AG04450 (cell line): Measurements from ENCODE around the gene NDOR1. TPM values are rescaled to one million over a fixed set of nuclear protein-coding genes. Genes with fewer than 3 reads are reported as not detected.

ENCODE experiments used
- CTCF ChIA-PET: fragments of 300-600, 350-600 bp; formaldehyde crosslinking; extraction: SDS; loops from one replicate; lab custom pipeline; 2022; ENCODE audit warnings: antibody characterized with exemption, inconsistent platforms; lab: Charles Lee
- POLR2A ChIA-PET: fragments of 350-600 bp; formaldehyde crosslinking; extraction: SDS; loops from one replicate; lab custom pipeline; 2021; ENCODE audit warnings: antibody characterized with exemption, inconsistent platforms; lab: Yijun Ruan, JAX
- DNase-seq: peaks from one replicate; pipeline ENCODE4 v3.0.0-alpha.2; 2011; ENCODE audit warnings: low read depth, low spot score
- H3K27ac ChIP-seq: one replicate; pipeline ENCODE4 v1.5.1; 2012; ENCODE audit warnings: low read depth, low read length, control low read depth
- H3K27me3 ChIP-seq: one replicate; pipeline ENCODE4 v1.6.0; 2012; ENCODE audit warnings: low read length; ENCODE audit not compliant: control insufficient read depth, insufficient read depth
- H3K4me3 ChIP-seq: 2 replicates; pipeline ENCODE4 v1.5.1; 2011; ENCODE audit warnings: mild to moderate bottlenecking, low read depth, low read length, control low read depth
- H3K9me3 ChIP-seq: 2 replicates; pipeline ENCODE4 v1.5.1; 2012; ENCODE audit warnings: low read length; ENCODE audit not compliant: control insufficient read depth, insufficient read depth
- polyA plus RNA-seq: library from polyadenylated mRNA; depleted of rRNA; stranded (reverse); fragments of >200 nt; gene quantifications from 2 replicates; pipeline ENCODE4 v1.2.3, GENCODE V29; 2011
- TF ChIP-seq, protein P1 (sequence below): IDR thresholded peaks from 2 replicates; pipeline ENCODE4 v1.5.1; 2011; ENCODE audit warnings: low read depth, low read length, control low read depth, inconsistent platforms

NDOR1 gene
- polyA plus RNA-seq, 1 experiment: 2.8 TPM

DNA sequence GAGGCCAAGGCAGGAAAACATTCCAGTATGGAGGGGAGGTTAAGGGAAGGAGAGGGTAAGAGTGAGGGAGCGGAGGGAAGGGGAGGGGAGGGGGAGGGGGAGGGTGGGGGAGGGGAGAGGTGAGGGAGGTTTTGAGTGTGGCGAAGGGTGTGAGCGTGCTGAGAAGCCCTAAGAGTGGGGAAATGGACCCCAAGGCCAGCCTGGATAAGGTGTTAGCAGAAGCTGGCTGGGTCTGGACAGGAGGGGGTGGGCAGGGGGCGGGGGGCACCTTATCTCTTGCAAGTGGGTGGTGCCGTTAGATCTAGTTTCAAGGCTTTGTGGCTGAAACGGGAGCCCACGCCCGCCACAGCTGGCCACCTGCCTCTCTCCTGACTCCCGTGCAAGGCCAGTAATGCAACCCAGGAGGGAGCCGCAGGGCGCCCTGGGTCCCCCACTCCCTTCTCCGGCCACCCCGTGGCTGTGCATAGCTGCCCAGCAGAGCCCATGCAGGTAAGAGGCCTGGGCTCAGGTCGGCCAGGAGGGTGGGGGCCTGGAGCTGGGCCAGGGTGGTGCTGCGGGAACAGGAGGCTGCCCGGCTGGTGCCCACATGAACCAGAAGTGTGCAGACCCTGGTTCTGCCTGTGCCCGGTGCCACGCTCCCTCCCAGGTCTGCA lies 22.5 kb downstream of the NDOR1 start:
- no peaks in the 10 kb centered on the region for H3K27me3 ChIP-seq
- POLR2A ChIA-PET: interaction anchor here (0.8 to 1.8 kb wide), 4 partner anchors 12 to 141 kb away, joined by 3 to 7 read pairs (median 4); partner anchors contain the start of genes MAN1B1 and TUBB4B
- H3K27ac ChIP-seq: no peak overlapping the region
- TF ChIP-seq, protein P1, sequence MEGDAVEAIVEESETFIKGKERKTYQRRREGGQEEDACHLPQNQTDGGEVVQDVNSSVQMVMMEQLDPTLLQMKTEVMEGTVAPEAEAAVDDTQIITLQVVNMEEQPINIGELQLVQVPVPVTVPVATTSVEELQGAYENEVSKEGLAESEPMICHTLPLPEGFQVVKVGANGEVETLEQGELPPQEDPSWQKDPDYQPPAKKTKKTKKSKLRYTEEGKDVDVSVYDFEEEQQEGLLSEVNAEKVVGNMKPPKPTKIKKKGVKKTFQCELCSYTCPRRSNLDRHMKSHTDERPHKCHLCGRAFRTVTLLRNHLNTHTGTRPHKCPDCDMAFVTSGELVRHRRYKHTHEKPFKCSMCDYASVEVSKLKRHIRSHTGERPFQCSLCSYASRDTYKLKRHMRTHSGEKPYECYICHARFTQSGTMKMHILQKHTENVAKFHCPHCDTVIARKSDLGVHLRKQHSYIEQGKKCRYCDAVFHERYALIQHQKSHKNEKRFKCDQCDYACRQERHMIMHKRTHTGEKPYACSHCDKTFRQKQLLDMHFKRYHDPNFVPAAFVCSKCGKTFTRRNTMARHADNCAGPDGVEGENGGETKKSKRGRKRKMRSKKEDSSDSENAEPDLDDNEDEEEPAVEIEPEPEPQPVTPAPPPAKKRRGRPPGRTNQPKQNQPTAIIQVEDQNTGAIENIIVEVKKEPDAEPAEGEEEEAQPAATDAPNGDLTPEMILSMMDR: no peak
- CTCF ChIA-PET: interaction anchor here (0.7 to 2.4 kb wide), 9 partner anchors 9 to 199 kb away, joined by 3 to 14 read pairs (median 5); no protein-coding TSS in a partner anchor
- H3K9me3 ChIP-seq: no peaks in the 10 kb centered on the region; the same call in 1 of the 2 replicates
- DNase-seq: no peak
- no peak overlapping the region for H3K4me3 ChIP-seq

DNA sequence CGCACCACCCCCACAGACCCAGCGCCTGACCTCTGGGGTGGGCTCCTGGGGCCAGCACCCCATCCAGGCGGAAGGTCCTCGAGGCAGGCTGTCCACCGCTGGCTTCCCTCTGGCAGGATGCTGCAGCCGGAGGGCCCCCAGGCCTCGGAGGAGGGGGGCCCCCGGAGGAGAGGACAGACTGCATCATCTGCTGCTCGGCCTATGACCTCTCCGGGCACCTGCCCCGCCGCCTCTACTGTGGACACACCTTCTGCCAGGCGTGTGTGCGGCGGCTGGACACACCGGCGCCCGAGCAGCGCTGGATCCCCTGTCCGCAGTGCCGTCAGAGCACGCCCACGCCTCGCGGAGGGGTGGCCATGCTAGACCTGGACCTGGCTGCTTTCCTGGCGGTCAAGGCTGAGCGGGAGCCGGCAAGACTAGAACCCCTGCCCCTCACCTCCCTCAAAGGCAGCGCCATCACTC lies 23.0 kb downstream of the NDOR1 start:
- no peak for DNase-seq
- H3K27ac ChIP-seq: no peak overlapping the region
- no peaks in the 10 kb centered on the region for H3K27me3 ChIP-seq
- no peaks in the 10 kb centered on the region; the same call in 1 of the 2 replicates for H3K9me3 ChIP-seq
- TF ChIP-seq, protein P1: no peak
- no peak overlapping the region for H3K4me3 ChIP-seq
- CTCF ChIA-PET: interaction anchor here (1.2 to 2.4 kb wide), 5 partner anchors 8 to 200 kb away, joined by 3 to 14 read pairs (median 8); no protein-coding TSS in a partner anchor
- POLR2A ChIA-PET: interaction anchor here (1.8 kb wide), 1 partner anchor 12 kb away, joined by 7 read pairs; the partner anchor contains the start of gene TUBB4B

DNA sequence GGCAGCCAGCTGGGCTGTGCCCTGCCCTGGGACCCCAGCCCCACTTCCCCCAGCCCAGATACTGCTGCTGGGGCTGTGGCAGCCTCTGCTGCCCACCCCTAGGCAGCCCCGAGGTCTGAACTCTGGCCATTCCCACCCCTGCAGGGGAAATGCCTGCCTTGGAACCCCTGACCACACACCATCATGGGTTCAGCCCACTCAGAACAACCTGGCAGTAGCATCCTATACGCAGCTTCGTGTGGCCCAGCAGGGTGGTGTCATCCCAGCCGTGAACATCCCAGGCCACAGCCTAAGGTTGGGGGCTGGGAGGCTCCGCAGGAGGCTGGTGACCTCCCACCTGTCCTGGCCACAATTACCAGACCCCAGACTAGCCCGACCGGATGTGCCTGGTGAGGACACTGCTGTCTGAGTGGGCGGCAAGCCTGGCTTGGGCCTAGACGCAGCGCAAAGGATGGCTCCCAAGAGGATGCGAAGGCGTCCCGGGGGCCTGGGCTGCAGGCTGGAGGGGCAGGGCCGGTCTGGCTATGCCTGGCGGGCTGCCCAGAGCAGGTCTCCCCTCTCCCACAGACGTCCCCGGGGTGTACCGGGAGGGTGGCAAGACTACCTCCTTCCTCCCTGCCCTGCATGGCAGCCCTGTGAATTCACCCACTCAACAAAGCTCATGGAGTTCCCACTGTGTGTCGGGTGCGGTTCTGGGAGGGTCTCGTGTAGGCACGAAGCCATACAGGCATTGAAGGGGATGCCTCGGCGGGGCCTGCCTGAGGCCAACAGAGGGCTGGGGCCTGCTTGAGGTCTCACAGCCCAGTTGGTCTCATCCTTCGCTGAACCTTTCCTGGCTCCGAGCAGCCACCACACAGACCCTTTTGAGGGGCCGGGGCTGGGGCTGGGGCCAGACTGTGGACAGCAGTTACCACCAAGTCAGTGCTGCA lies 23.7 kb downstream of the NDOR1 start:
- DNase-seq: no peak
- TF ChIP-seq, protein P1: no peak
- ChIA-PET POLR2A (interaction anchor here (0.6 to 1.9 kb wide), 2 partner anchors 12 to 24 kb away, joined by 3 to 7 read pairs; partner anchors contain the start of gene TUBB4B), CTCF (interaction anchor here (0.5 to 0.6 kb wide), 2 partner anchors 73 to 182 kb away, joined by 3 read pairs; no protein-coding TSS in a partner anchor)
- Histone ChIP-seq H3K4me3 (no peak overlapping the region), H3K27ac (no peak overlapping the region), H3K27me3 (no peaks in the 10 kb centered on the region), H3K9me3 (no peaks in the 10 kb centered on the region; the same call in 1 of the 2 replicates)

DNA sequence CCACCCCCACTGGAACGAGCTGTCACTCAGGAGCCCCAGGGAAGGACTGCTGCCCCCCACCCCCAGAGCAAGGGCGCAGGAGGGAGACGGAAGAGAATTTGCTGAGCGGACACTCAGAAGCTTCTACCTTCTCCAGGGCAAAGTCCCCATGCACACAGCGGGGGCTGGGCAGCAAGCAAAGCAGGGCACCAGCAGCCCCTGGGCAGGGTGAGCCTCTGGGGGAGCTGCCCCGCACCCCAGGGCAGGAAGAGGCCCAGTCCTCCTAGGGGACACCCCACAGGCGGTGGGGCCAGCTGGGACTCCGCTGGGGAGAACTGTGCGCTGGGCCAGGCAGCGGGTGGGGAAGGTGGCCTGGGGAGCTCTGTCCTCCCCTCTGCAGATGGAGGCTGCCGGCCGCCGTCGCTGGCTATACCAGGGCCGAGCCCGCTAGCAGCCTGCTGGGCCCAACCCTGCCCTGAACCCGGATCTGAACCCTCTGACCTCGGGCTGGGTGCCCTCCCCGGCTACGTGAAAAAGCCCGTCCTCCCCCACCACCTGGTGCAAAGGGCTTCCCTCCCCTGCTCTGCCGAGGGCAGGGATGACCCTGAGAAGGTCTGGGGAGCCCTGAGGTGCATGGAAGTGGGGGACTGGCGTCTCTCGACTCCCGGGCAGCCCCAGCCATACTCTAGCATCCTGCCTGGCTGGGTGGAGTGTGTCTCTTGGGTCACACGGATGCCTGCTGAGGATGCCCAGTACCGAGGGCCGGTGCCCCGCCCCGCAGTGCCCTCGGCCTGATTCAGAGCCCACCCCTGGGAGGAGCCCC lies 24.6 kb downstream of the NDOR1 start:
- Histone ChIP-seq H3K27ac (no peak overlapping the region), H3K27me3 (no peaks in the 10 kb centered on the region), H3K4me3 (no peak overlapping the region), H3K9me3 (no peaks in the 10 kb centered on the region; the same call in 1 of the 2 replicates)
- TF ChIP-seq, protein P1: no peak
- DNase-seq: no peak
- POLR2A ChIA-PET: interaction anchor here (0.6 to 1.9 kb wide), 2 partner anchors 11 to 25 kb away, joined by 3 to 7 read pairs; partner anchors contain the start of gene TUBB4B
- CTCF ChIA-PET: no interaction called here
